PFSK-1 (cell line): ENCODE data around the gene AGTPBP1.

Experiments
- FOXP2 ChIP-seq: optimal IDR thresholded peaks from 2 replicates; pipeline ENCODE3; 2011; ENCODE audit warnings: borderline replicate concordance, control low read depth, inconsistent platforms; ENCODE audit not compliant: insufficient read depth; ENCODE audit errors: extremely low read length, extremely low read depth
- POLR2AphosphoS5 ChIP-seq: IDR thresholded peaks from 2 replicates; pipeline ENCODE4 v1.6.1; 2012; ENCODE audit warnings: low read depth, mild to moderate bottlenecking, control low read depth, low read length, moderate library complexity
- SIN3A ChIP-seq: IDR thresholded peaks from 2 replicates; pipeline ENCODE4 v1.6.1; 2012; ENCODE audit warnings: mild to moderate bottlenecking, low read length, moderate library complexity, borderline replicate concordance; ENCODE audit not compliant: insufficient read depth
- TAF1 ChIP-seq: IDR thresholded peaks from 2 replicates; pipeline ENCODE4 v1.6.1; 2012; ENCODE audit warnings: low read length, control low read depth, borderline replicate concordance; ENCODE audit not compliant: insufficient read depth
- TF ChIP-seq, protein P1 (sequence below), 2 experiments: IDR thresholded peaks; 2 replicates each; pipeline versions ENCODE4 v1.6.1 to v1.8.0; 2011 to 2012; ENCODE audit warnings: low read depth in 2 of 2, low read length in 2 of 2, control low read depth in 1 of 2, inconsistent platforms in 1 of 2, mild to moderate bottlenecking in 1 of 2, moderate library complexity in 1 of 2; ENCODE audit not compliant: insufficient read depth in 1 of 2

DNA sequence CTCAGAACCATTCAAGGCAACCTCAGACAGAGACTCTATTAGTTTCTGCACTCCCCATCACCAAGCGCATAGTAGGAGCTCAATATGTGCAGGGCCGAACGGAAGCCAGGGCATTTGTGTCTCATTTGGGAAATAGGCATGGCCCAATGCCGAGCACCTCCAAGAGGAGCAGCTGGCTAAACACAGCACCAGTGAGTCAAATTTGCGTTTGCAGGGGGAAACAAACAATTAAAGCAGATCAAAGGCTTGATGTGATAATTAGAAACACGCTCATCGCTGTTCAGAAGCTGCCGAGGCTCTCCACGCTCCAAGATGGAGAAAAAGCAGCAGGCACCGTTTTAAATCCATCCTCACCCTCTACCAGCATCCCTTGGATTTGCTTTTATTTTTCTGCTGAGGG is 225.3 kb downstream of the AGTPBP1 start:
- TF ChIP-seq POLR2AphosphoS5 (no peak), SIN3A (no peak), TAF1 (no peak), FOXP2 (no peak)
- TF ChIP-seq, protein P1, sequence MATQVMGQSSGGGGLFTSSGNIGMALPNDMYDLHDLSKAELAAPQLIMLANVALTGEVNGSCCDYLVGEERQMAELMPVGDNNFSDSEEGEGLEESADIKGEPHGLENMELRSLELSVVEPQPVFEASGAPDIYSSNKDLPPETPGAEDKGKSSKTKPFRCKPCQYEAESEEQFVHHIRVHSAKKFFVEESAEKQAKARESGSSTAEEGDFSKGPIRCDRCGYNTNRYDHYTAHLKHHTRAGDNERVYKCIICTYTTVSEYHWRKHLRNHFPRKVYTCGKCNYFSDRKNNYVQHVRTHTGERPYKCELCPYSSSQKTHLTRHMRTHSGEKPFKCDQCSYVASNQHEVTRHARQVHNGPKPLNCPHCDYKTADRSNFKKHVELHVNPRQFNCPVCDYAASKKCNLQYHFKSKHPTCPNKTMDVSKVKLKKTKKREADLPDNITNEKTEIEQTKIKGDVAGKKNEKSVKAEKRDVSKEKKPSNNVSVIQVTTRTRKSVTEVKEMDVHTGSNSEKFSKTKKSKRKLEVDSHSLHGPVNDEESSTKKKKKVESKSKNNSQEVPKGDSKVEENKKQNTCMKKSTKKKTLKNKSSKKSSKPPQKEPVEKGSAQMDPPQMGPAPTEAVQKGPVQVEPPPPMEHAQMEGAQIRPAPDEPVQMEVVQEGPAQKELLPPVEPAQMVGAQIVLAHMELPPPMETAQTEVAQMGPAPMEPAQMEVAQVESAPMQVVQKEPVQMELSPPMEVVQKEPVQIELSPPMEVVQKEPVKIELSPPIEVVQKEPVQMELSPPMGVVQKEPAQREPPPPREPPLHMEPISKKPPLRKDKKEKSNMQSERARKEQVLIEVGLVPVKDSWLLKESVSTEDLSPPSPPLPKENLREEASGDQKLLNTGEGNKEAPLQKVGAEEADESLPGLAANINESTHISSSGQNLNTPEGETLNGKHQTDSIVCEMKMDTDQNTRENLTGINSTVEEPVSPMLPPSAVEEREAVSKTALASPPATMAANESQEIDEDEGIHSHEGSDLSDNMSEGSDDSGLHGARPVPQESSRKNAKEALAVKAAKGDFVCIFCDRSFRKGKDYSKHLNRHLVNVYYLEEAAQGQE (IDR thresholded peaks at IDR 0.05; ENCODE audit: insufficient read depth in 1 of 2, low read depth in 2 of 2, low read length in 2 of 2) = no peak
